GM10248 (cell line): ENCODE data around the gene EPB41L4B.
"Not testable (repeated sequence)": the region's sequence is repeated elsewhere in the genome, so short reads cannot be mapped to it uniquely, and the experiment has no call there.

Source experiments
- CTCF ChIA-PET: fragments of 300-600 bp; sonication (Branson Sonifier 250); formaldehyde crosslinking; extraction: SDS; loops from one replicate; lab custom pipeline; 2021; ENCODE audit warnings: antibody characterized with exemption; lab: Yijun Ruan, JAX
- POLR2A ChIA-PET: fragments of 350-650 bp; sonication (Branson Sonifier 250); formaldehyde crosslinking; extraction: SDS; loops from one replicate; lab custom pipeline; 2020; ENCODE audit warnings: antibody characterized with exemption; lab: Yijun Ruan, JAX
- DNase-seq: peaks from one replicate; pipeline ENCODE4 v3.0.0; 2012; ENCODE audit errors: extremely low spot score
- TF ChIP-seq, protein P1 (sequence below): IDR thresholded peaks from 2 replicates; pipeline ENCODE4 v1.5.1; 2012; ENCODE audit warnings: mild to moderate bottlenecking, low read depth; ENCODE audit errors: extremely low read depth, missing control alignments, control extremely low read depth

The EPB41L4B gene

DNA sequence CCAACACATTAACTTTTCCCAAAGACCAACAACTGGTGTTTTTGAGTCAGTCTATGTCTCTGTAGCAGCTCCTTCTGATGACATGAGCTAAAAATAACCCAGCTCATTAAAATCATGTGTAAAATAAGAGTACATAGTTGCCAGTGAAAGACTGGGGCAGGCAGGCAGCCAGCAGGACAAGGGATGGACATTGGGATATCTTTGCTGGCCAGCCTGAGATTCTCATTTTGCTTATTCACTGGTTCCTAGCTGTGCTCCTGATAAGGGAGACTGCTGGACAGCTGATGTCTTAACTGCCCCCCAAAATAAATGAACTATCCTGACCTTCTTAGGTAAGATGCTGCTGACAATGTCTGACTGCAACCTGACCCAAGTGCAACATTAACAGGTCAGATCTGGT, 33.9 kb downstream of the EPB41L4B start:
- POLR2A ChIA-PET = no interaction called here
- no peak for DNase-seq
- TF ChIP-seq, protein P1, sequence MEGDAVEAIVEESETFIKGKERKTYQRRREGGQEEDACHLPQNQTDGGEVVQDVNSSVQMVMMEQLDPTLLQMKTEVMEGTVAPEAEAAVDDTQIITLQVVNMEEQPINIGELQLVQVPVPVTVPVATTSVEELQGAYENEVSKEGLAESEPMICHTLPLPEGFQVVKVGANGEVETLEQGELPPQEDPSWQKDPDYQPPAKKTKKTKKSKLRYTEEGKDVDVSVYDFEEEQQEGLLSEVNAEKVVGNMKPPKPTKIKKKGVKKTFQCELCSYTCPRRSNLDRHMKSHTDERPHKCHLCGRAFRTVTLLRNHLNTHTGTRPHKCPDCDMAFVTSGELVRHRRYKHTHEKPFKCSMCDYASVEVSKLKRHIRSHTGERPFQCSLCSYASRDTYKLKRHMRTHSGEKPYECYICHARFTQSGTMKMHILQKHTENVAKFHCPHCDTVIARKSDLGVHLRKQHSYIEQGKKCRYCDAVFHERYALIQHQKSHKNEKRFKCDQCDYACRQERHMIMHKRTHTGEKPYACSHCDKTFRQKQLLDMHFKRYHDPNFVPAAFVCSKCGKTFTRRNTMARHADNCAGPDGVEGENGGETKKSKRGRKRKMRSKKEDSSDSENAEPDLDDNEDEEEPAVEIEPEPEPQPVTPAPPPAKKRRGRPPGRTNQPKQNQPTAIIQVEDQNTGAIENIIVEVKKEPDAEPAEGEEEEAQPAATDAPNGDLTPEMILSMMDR = no peak
- CTCF ChIA-PET = interaction anchor here (1.2 to 1.7 kb wide), 3 partner anchors 10 to 183 kb away, joined by 4 to 5 read pairs (median 4); no protein-coding TSS in a partner anchor

- TF ChIP-seq, protein P1 = no peak
- POLR2A ChIA-PET = no interaction called here
- CTCF ChIA-PET = interaction anchor here (1.2 to 1.7 kb wide), 3 partner anchors 9 to 183 kb away, joined by 4 to 5 read pairs (median 4); no protein-coding TSS in a partner anchor
- no peak for DNase-seq
These were observed 34.3 kb downstream of the EPB41L4B start for GRCh38 chr9:109286571-109286977.

DNA sequence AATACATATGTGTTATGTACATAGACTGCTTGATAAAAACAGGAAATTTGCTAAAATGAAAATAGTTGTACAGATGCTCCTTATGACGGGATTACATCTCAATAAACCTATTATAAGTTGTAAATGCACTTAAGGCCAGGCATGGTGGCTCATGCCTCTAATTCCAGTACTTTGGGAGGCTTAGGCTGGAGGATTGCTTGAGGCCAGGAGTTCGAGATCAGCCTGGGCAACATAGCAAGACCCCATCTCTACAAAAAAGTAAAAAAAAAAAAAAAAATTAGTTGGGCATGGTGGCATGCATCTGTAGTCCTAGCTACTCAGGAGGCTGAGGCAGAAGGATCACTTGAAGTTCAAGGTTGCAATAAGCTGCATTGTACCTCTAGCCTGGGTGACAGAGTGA, 37.2 kb downstream of the EPB41L4B start:
- CTCF ChIA-PET, DNase-seq, POLR2A ChIA-PET: not testable (repeated sequence)

DNA sequence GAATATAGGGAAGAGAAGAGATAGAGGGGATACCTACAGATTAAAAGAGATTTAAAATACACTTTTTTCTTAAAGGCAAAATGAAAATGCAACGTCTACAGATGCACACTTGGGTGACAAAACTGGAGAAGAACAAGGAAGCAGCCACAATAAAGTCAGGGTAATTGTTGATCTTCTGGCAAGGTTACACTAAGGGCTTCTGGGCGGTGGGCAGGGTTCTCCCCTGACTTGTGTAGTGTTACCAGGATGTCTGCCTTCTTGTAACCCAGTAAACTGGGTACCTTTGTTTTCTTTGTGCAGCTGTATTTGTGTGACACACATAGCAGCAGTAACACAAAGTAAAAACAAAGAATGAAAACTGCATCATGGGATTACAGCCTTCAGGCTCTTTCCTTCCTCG, 37.8 kb downstream of the EPB41L4B start:
- DNase-seq = no peak
- ChIA-PET CTCF (no interaction called here), POLR2A (no interaction called here)
- TF ChIP-seq, protein P1 = no peak

GRCh38 chr9:109282302-109282701, 38.6 kb downstream of the EPB41L4B start:
- DNase-seq = no peak
- TF ChIP-seq, protein P1 = no peak
- ChIA-PET POLR2A (no interaction called here), CTCF (interaction anchor here (1.0 kb wide), 1 partner anchor 9 kb away, joined by 5 read pairs; no protein-coding TSS in a partner anchor)

DNA sequence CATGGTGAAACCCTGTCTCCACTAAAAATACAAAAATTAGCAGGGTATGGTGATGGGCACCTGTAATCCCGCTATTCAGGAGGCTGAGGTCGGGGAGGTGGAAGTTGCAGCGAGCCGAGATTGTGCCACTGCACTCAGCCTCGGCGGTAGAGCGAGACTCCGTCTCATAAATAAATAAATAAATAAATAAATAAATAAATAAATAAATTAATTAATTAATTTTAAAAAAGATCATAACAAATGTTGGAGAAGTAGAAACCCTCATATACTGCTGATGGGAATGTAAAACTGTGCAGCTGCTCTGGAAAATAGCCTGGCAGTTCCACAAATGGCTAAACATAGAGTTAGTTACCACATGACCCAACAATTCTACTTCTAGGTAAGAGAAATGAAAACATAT, 39.3 kb downstream of the EPB41L4B start:
- POLR2A ChIA-PET = no interaction called here
- TF ChIP-seq, protein P1 = no peak

DNA sequence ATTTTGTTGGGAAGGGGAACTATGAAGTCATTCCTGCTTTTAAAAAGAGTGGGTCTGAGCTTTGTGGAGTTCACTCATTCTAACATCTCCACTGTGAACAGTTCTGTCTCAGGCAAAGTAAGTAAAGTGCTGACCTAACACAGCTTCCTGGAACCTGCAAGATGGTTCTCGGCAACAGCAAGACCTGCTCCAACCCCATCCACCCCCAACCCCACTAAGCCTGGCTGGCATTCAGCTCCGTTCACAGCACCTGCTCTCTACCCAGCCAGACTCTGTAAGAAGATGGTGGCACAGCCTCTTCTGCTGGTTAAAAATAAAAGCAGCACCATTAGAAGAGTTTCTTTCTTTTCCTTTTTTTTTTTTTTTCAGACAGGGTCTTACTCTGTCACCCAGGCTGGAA, 42.0 kb downstream of the EPB41L4B start:
- POLR2A ChIA-PET = no interaction called here
- TF ChIP-seq, protein P1 = no peak
- no peak for DNase-seq
- CTCF ChIA-PET = no interaction called here

More for the DNA sequence above, 39.3 kb downstream of the EPB41L4B start:
- CTCF ChIA-PET = interaction anchor here (1.0 to 1.1 kb wide), 2 partner anchors 9 to 133 kb away, joined by 3 to 5 read pairs; no protein-coding TSS in a partner anchor
- no peak for DNase-seq
